HG02678 (cell line): Measurements from ENCODE around the gene BPIFA2.
"Not testable (repeated sequence)": the region's sequence is repeated elsewhere in the genome, so short reads cannot be mapped to it uniquely, and the experiment has no call there.

Experiments used
- ATAC-seq: cut with Tn5 transposase; IDR thresholded peaks from one replicate; pipeline ENCODE4 v1.9.1; 2021; ENCODE audit warnings: mild to moderate bottlenecking, moderate library complexity; ENCODE audit not compliant: unreplicated experiment

Gene BPIFA2

GRCh38 chr20:33160681-33161080 is 7.3 kb upstream of the BPIFA2 start:
- ATAC-seq: no peak

- ATAC-seq: no peak
These were observed 5.6 kb upstream of the BPIFA2 start for GRCh38 chr20:33162313-33162712.

- ATAC-seq: no peak
These were observed 5.2 kb upstream of the BPIFA2 start for GRCh38 chr20:33162753-33163152.

- ATAC-seq: no peak
These were observed 3.9 kb upstream of the BPIFA2 start for GRCh38 chr20:33163856-33164762.

- ATAC-seq: no peak
These were observed 3.2 kb upstream of the BPIFA2 start for GRCh38 chr20:33164763-33165095.

GRCh38 chr20:33165416-33166055 is 2.4 kb upstream of the BPIFA2 start:
- ATAC-seq: no peak

GRCh38 chr20:33166533-33167113 is 1.3 kb upstream of the BPIFA2 start:
- no peak for ATAC-seq

GRCh38 chr20:33169176-33169794 is 1.3 kb downstream of the BPIFA2 start:
- ATAC-seq: no peak

- ATAC-seq: no peak
These were observed 4.8 kb downstream of the BPIFA2 start for GRCh38 chr20:33172781-33173180.

GRCh38 chr20:33175123-33175522 is 7.2 kb downstream of the BPIFA2 start:
- no peak for ATAC-seq

GRCh38 chr20:33176101-33176500 is 8.1 kb downstream of the BPIFA2 start:
- ATAC-seq: no peak

- no peak for ATAC-seq
These were observed 9.9 kb downstream of the BPIFA2 start for GRCh38 chr20:33177866-33178265.

GRCh38 chr20:33178726-33179125 is 10.8 kb downstream of the BPIFA2 start:
- ATAC-seq: no peak

GRCh38 chr20:33180169-33180568 is 12.2 kb downstream of the BPIFA2 start:
- ATAC-seq: no peak

- ATAC-seq: no peak
These were observed 13.6 kb downstream of the BPIFA2 start for GRCh38 chr20:33181482-33182093.

- ATAC-seq: no peak
These were observed 15.4 kb downstream of the BPIFA2 start for GRCh38 chr20:33183312-33183711.

- ATAC-seq: not testable (repeated sequence)
These were observed 17.2 kb downstream of the BPIFA2 start for GRCh38 chr20:33185031-33185590.

GRCh38 chr20:33187491-33187890 is 19.5 kb downstream of the BPIFA2 start:
- no peak for ATAC-seq

GRCh38 chr20:33188421-33188820 is 20.5 kb downstream of the BPIFA2 start:
- no peak for ATAC-seq

- no peak for ATAC-seq
These were observed 23.5 kb downstream of the BPIFA2 start for GRCh38 chr20:33191484-33191883.

- ATAC-seq: no peak
These were observed 24.0 kb downstream of the BPIFA2 start for GRCh38 chr20:33191955-33192354.
